Stimulated activated CD4-positive, alpha-beta T cell treated with anti-CD3 and anti-CD28 coated beads, Interleukin-12 subunit alpha, Interleukin-12 subunit beta, amount 100 ng/mL, for 48 hours (primary cell): ENCODE measurements around the gene SEC14L3.
A peak's percentile ranks its signal among the peaks of the same experiment; 100 is the strongest.

Source experiments
- DNase-seq, 3 donors: peaks; one replicate each; pipeline ENCODE4 v3.0.0-alpha.2; 2020; ENCODE audit warnings: low read depth in 2 of 3, low spot score in 1 of 3

The SEC14L3 gene

DNA sequence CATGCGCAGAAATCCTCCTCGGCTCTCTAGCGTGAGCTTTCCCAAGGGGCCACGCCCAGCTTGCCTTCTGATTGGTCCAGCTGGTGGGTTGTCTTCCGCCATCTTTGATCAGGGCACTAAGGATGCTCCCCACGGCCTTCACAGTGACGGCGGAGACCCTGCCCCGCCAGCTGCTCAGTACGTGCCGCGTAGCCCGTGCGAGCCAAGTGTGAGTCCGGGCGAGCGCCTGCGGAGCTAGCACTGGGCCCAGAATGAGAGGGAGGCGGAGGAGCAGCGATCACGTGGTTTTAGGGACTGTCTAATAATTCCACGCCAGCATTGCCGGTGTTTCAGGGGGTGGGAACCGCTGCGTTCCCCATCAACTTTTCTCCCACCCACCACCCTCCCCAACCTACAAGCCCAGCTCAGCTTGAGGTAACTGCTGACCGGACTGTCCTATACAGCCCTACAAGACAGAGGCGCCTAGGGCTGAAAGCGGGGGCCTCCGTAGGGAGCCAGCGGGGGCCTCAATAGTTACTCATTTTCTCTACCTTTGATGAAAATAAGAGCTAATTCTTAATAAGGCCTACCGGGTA is 47.8 kb downstream of the SEC14L3 start:
- DNase-seq: peak; percentile 97 to 98 (median 98)

DNA sequence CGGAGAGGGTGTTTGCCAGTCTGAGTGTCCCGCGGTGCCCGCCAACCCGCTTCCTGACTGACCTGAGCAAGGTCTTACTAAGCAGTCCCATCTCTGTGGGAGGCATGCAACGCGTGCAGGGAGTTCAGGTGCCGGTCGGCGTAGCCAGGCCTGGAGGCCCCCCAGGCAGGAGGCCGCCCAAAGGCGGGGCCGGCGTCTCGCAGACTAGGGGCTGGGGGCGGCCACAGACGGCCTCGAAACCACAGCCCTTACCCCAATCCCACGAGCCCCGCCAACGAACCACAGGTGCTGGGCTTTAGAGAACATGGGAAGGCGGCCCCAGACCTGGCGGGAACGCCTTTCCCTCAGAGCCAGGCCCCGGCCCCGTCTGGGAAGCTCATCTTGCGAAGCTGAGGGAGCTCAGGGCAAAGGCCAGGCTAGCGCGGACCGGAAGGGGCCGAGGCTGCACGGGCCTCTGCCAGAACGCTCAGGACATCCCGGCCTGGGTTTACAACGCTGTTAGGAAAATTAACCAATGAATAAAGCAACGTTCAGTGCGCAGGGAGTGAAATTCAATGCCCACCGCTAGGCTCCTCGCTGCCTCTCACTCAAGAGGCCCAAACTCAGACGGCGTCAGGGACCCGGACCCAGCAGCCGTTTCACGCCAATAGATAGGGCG is 48.4 kb downstream of the SEC14L3 start:
- DNase-seq: peak; percentile 53 to 59 (median 54)

DNA sequence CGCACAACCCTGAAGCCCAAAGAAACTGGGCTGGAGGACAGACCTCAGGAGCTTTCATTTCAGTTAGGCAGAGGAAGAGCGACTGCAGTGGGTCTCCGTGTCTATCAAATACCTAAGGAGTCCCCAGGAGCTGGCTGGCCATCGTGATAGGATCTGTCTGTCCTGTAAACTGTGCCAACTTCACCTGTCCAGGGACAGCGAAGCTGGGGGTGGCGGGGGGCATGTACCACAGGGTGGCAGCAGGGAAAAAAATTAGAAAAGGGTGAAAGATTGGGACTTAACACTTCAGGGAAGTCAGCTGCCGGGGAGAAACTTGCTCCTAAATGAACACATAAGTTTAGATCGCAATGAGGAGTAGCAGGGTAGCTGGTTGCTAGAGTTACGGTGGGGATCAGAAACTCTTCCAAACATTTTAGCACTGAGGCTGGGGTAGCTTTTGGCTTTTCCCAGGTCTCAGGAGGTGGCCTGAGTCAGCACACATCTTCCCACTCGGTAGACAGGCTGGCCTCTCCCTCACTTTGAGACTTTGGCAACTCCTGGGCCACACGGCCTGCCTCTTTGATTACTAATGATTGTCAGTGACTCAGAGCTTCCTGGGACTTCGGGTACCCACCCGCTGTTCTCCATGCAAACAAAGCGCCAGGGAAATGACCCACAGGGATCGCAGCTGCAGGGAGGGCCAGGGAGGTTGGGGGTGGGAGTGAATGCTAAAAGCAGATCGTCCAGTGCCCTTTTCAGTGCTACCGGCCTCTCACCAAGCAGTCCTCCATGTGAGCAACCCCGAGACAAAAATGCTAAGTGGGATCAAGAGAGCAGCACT is 49.1 kb downstream of the SEC14L3 start:
- peak in 2 of 3 donors; percentile 36 to 52 for DNase-seq

DNA sequence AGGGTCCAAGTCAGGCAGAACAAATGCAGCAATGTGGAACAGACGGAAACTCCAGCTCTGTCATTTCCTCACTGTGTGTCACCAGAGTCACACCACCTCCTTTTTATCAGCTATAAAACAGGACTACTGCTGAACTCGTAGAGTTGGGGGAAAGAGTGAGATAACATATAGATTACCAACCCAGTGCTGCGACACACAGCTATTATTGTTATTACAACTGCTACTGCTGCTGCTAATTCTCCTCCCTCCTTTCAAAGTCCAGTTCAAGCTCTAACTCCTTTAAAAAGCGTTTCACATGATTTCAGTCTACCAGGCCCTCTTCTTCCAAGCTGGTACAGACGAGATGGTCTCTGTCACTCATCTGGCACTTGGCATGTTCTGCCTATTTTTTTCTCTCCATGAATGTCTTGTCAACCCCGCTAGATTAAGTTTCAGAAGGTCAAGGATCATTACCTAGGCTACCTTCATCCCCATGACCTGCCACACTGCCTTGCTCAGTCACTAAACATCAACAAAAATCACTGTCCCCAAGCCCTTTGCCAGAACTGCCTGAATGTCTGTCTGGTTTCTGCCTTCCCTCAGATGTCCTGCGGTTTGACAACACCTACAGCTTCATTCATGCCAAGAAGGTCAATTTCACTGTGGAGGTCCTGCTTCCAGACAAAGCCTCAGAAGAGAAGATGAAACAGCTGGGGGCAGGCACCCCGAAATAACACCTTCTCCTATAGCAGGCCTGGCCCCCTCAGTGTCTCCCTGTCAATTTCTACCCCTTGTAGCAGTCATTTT is 49.9 kb downstream of the SEC14L3 start:
- DNase-seq: no peak

DNA sequence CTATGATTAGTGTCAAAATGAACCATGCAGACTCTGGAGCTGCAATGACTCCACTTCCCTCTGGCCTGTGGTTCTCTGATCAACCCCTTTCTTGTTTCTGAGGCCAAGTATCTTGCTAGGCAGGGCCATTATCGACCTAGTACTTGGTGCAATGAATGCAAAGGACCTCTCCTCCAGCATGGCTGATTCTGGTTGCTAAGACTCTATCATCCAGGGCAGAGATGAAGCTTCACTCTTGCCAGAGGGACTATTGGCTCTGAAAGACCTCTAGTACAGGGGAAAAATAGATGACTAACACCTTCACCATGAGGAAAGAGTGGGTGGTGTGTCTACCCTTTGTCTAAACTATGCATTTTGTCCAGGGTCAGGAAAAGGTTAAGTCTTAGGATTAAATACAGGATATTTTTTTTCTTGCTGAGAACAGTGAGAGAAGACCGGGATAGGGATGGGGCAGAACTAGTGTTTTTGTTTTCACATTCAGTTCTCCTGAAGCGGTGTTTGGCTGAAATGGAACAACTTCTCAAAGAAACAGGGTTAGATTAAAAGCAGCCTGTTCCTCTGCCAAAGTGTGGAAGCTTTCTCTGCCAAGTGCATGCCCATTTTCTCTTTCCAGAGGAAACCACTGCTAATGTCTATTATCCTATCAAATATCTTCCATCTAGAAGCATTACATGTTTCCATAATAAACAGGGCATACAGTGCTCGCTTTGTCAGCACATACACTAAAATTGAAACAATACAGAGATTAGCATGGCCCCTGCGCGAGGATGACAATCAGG is 51.3 kb downstream of the SEC14L3 start:
- DNase-seq: no peak

DNA sequence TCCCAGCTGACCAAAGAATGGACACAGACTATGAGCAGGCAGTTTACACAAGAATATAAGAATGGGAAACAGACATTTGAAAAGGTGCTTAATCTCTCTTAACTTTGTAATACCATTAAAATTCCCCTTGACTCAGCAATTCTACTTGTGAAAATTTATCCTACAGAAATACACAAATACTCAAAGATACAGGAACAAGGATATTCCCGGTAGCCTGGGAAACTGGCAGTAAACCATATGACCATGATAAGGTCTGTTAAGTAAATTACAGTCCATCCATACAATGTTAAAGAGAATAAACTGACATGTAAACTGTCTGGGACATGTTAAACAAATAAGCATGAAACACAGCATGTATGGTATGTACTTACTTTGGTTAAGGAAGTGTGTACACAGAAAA is 55.0 kb downstream of the SEC14L3 start:
- no peak for DNase-seq

DNA sequence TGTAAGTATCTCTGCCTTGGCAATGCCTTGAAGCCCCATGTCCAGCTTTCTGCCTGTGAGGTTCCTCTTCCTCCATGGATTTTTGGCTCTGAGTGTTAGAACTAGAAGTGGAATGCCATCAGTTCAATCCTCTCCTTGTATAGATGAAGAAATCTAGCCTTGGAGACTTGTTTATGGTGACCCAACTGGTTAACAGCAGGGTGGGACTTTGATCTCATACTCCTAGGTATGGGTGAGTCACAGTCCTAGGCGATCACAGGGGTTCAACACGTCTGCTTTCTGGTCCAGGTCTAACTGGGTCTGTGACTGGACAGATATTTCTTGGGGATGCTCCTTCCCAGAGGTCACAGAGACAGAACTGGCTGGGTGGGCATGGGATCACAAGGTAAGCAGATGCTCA is 55.4 kb downstream of the SEC14L3 start:
- DNase-seq: no peak

DNA sequence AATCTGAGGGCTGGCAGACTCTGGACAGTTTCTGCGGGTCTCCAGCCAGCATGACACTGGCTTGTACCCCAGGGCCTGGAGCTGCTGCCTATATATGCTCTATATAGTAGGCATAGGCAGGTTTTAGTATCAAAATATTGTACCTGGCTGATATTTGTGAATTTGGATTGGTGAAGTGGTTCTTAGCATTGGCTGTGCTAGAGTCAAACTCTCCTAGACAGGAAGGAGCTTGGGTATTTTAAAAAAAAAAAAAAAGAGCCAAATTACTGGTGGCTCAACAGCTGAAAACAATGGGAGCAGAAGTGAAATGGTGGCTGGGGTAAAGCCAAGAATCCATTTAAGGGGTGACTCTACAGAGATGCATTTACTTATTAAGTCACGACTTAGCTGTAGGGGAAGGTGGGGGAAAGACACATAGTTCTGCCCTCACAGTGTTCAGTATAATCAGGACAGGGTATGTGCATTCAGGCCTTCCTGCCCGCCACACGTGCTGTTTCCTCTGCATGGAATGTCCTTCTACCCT is 57.2 kb downstream of the SEC14L3 start:
- DNase-seq: no peak

DNA sequence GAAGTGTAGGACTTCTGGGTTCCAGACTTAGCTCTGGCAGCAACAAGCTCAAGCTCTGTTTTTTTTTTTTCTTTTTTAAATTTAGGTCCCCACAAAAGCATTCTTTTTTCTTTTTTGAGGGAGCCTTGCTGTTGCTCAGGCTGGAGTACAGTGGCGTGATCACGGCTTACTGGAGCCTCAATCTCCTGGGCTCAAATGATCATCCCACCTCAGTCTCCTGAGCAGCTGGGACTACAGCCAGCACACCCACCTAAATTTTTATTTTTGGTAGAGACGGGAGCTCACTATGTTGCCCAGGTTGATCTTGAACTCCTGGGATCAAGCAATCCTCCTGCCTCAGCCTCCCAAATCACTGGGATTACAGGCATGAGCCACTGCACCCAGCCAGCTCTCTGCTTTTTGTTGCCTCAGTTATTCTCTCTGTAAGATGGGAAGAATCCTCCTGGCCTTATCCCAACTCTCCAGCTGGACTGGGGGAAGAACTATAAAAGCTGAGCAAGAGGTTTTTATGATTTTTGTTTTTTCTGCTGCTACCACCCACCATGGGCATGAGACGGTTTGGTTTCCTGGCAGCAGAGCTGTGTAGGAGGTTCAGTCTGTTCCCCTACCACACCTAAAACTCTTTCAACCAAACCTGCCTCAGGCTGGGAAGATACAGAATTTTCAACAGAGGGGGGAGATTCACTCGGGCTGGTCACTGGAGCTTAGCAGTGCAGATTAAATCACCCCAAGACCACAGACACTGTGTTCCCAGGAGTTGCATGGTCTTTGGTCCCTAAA is 57.9 kb downstream of the SEC14L3 start:
- no peak for DNase-seq

DNA sequence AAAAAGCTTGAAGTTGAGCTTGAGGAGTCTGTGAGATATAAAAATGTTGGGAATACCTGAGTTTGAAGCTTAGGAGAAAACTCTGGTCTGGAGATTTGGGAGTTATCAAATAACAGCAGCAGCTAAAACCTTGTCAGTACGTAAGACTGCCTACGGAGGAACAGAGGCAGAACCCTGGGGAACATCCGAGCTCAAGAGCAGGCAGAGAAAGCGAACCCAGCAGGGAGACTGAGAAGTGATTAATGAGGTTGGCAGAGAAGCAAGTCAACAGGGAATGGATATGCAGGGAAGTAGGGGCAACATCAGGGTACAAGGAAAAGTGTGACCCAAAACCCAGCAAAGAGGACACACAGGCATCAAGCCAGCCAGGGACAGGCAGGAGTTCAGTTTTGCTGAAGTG is 58.8 kb downstream of the SEC14L3 start:
- DNase-seq: no peak

DNA sequence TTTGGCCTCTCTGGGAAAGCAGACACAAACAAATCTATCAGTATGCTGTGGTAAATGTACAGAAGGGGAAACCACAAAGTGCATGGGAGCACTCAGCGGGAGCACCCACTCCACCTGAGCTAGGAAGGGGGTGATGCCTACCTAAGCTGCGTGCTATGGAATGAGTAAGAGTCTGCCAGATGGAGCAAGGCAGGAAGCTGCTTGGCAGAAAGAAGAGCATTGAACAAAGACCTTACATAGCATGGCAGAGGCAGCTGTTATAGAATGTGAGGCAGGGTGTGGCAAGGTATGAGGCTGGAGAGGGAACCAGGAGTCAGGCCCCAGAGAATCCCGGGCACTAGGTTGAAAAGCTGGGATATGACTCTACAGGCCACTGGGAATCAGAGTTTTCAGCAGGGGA is 60.0 kb downstream of the SEC14L3 start:
- DNase-seq: no peak
